HG02759 (cell line): ENCODE results near the gene LIN52.

Source experiments
- ATAC-seq: cut with Tn5 transposase; IDR thresholded peaks from one replicate; pipeline ENCODE4 v1.9.1; 2021; ENCODE audit warnings: mild to moderate bottlenecking, moderate library complexity; ENCODE audit not compliant: unreplicated experiment

The LIN52 gene

GRCh38 chr14:74221741-74222140 is 137.0 kb downstream of the LIN52 start:
- no peak for ATAC-seq

DNA sequence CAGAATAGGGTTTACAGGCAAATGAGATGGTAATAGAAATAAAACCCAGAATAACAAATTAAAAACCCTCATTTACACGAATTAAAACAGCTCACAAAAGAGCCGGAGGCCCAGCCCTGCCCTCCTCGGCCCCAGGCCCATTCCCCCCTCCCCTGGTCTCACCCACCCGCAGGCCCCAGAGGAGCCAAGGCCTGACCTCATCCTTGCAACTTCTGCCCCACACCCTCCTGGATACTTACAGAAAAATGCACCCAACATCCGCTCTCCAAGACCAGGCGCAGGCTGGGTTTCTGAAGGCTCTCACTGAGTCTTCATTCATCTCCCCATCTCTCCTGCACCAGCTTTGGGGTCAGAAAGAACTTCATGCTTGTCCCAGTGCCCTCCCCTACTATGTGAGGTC is 138.3 kb downstream of the LIN52 start:
- ATAC-seq, result no peak

GRCh38 chr14:74231784-74232183 is 147.0 kb downstream of the LIN52 start:
- no peak for ATAC-seq

GRCh38 chr14:74235017-74235416 is 150.3 kb downstream of the LIN52 start:
- ATAC-seq, result no peak

- ATAC-seq, result no peak
Observed at GRCh38 chr14:74237441-74237840, 152.7 kb downstream of the LIN52 start.

- no peak for ATAC-seq
Observed at GRCh38 chr14:74238974-74239847, 154.5 kb downstream of the LIN52 start, which contains the start of gene VSX2. VSX2 (plus strand) TSS chr14:74239449; CDS start chr14:74239562, 113 bp downstream.

GRCh38 chr14:74239848-74240793 is 155.4 kb downstream of the LIN52 start:
- no peak for ATAC-seq

DNA sequence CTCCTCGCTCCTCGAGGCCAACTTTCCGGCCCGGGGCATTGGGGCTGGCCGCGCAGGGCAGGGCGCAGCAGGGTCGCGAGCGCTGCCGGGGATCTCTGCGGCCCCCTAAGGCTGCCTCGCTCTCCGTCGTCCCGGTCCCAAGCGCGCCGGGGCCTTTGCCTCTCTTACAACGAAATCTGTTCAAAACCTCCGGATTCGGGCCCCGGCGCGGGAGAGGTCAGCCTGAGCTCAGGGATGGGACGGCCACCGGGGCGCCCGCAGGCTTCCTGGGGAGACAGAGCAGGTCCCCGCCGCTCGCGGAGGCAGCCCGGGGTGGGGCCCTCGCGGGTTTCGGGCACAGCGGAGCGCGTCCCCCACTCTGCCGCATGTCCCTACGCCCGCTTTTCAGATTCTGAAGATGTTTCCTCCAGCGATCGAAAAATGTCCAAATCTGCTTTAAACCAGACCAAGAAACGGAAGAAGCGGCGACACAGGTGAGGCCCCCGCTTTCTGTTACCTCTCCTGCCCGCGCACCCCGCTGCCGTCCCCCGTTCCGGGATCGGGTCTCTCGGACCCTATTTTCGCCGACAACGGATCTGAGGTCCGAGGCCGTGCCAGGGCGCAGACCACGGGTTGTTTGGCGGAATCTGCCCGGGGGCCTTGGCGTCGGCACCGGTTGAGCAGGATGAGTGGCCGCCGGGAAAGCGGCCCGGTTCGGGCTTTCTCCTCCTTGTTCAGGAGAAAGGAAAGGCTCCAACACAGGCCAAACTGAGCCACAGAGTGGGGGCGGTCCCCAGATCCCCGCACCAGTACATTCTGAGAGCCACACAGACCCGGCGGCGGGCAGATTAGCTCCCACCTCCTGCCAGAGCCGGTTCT is 156.3 kb downstream of the LIN52 start:
- no peak for ATAC-seq

GRCh38 chr14:74241652-74242017 is 156.9 kb downstream of the LIN52 start:
- ATAC-seq, result no peak

- no peak for ATAC-seq
Observed at GRCh38 chr14:74242021-74242779, 157.4 kb downstream of the LIN52 start.

GRCh38 chr14:74242780-74243042 is 158.0 kb downstream of the LIN52 start:
- ATAC-seq, result no peak

- no peak for ATAC-seq
Observed at GRCh38 chr14:74243051-74243450, 158.3 kb downstream of the LIN52 start.

GRCh38 chr14:74244115-74244514 is 159.4 kb downstream of the LIN52 start:
- no peak for ATAC-seq

DNA sequence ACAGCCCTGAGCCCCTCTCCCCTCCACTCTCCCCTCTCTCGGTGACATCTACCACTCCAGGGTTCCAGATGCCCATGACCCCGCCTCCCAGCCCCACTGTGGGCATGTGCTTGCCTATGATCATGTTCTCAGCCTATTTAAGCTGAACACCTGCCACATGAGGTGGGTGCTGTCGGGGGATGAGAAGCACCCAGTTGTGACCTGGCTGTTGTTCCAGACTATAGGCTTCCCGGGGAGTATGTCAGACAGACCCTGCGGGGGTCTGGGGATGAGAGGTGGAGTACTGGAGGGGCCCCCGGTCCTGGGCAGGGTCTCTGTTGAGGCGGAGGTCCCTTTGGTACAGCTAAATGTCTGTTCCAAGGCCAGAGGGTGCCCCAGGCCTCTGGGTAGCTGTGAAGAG is 160.5 kb downstream of the LIN52 start:
- ATAC-seq, result no peak

GRCh38 chr14:74246542-74246941 is 161.8 kb downstream of the LIN52 start:
- ATAC-seq, result no peak

DNA sequence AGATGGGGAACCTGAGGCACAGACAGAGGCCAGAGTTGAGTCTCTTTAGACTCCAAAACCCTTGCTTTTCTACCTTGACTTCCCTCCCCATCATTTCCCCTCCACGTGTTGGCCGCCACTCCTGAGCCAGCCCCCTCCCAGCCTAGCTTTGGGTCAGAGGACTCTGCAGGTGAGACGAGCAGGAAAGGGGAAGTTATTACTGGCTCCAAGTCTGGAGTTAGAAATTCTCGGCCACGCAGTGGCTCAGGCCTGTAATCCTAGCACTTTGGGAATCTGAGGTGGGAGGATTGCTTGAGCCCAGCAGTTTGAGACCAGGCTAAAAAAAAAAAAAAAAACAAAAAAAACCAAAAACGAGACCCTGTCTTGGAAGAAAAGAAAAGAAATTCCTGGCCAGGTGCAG is 163.3 kb downstream of the LIN52 start:
- ATAC-seq, result no peak

- no peak for ATAC-seq
Observed at GRCh38 chr14:74249433-74250375, 164.9 kb downstream of the LIN52 start.
